ENCODE results near the gene NSD2. TPM values are rescaled to one million over a fixed set of nuclear protein-coding genes. Genes with fewer than 3 reads are reported as not detected.

NSD2 gene
- total RNA-seq, 2 donors from 2014 or later = 80.1 to 176 TPM

- Histone ChIP-seq H3K4me1 (peaks cover 5% of the 10 kb centered on the region), H3K27ac (peak overlapping the region; percentile 100)
- intact Hi-C loops (cut with DNase I) = no loop called here
Measured at GRCh38 chr4:1868293-1868692, 2.9 kb upstream of the NSD2 start.

GRCh38 chr4:1868912-1869311, 2.3 kb upstream of the NSD2 start:
- no peaks in the 10 kb centered on the region for H3K36me3 ChIP-seq
- H3K27ac ChIP-seq = peak overlapping the region; percentile 100

More at GRCh38 chr4:1868293-1868692, 2.9 kb upstream of the NSD2 start:
- Histone ChIP-seq H3K36me3 (no peaks in the 10 kb centered on the region), H3K9ac (ENCODE audit: low read depth in 2 of 2, low read length in 2 of 2) (peak overlapping the region in 1 of 2 donors; percentile 55), H3K27me3 (no peaks in the 10 kb centered on the region), H3K9me3 (no peaks in the 10 kb centered on the region), H3K4me3 (no peak overlapping the region)
- DNase-seq = peak; percentile 83
- TF ChIP-seq CTCF (IDR thresholded peaks at IDR 0.05) = no peak

GRCh38 chr4:1869530-1870327, 1.5 kb upstream of the NSD2 start:
- peak overlapping the region; percentile 75 for H3K4me3 ChIP-seq
- peak overlapping the region; percentile 83 to 98 for H3K9ac ChIP-seq (ENCODE audit: low read depth in 2 of 2, low read length in 2 of 2)
- intact Hi-C loops (cut with DNase I) = no loop called here
- peak overlapping the region; percentile 100 for H3K27ac ChIP-seq
- H3K36me3 ChIP-seq = no peaks in the 10 kb centered on the region
- TF ChIP-seq CTCF (IDR thresholded peaks at IDR 0.05) = no peak
- H3K27me3 ChIP-seq = no peaks in the 10 kb centered on the region
- peaks cover 8% of the 10 kb centered on the region for H3K4me1 ChIP-seq
- no peaks in the 10 kb centered on the region for H3K9me3 ChIP-seq
- no peak for DNase-seq

More at GRCh38 chr4:1868912-1869311, 2.3 kb upstream of the NSD2 start:
- no peak for TF ChIP-seq CTCF (IDR thresholded peaks at IDR 0.05)
- intact Hi-C loops (cut with DNase I) = no loop called here
- H3K9me3 ChIP-seq = no peaks in the 10 kb centered on the region
- no peak overlapping the region for H3K4me3 ChIP-seq
- H3K27me3 ChIP-seq = no peaks in the 10 kb centered on the region
- no peak for DNase-seq
- peak overlapping the region in 1 of 2 donors; percentile 55 for H3K9ac ChIP-seq (ENCODE audit: low read depth in 2 of 2, low read length in 2 of 2)
- peaks cover 5% of the 10 kb centered on the region for H3K4me1 ChIP-seq

GRCh38 chr4:1870328-1870577, 940 bp upstream of the NSD2 start:
- DNase-seq = peak; percentile 91
- no peaks in the 10 kb centered on the region for H3K9me3 ChIP-seq
- intact Hi-C loops (cut with DNase I) = no loop called here
- H3K27ac ChIP-seq = peak overlapping the region; percentile 100
- peak overlapping the region; percentile 83 to 98 for H3K9ac ChIP-seq (ENCODE audit: low read depth in 2 of 2, low read length in 2 of 2)
- TF ChIP-seq CTCF (IDR thresholded peaks at IDR 0.05) = no peak
- H3K4me1 ChIP-seq = peaks cover 8% of the 10 kb centered on the region
- H3K4me3 ChIP-seq = peak overlapping the region; percentile 75
- H3K27me3 ChIP-seq = no peaks in the 10 kb centered on the region
- H3K36me3 ChIP-seq = no peaks in the 10 kb centered on the region

- peak; percentile 37 for DNase-seq
- H3K9ac ChIP-seq (ENCODE audit: low read depth in 2 of 2, low read length in 2 of 2) = peak overlapping the region in 1 of 2 donors; percentile 71
Measured at GRCh38 chr4:1871471-1872021, 353 bp downstream of the NSD2 start.

More at GRCh38 chr4:1871471-1872021, 353 bp downstream of the NSD2 start:
- TF ChIP-seq CTCF (IDR thresholded peaks at IDR 0.05) = no peak
- intact Hi-C loops (cut with DNase I) = no loop called here
- Histone ChIP-seq H3K4me3 (peak overlapping the region; percentile 70), H3K9me3 (no peaks in the 10 kb centered on the region), H3K36me3 (no peaks in the 10 kb centered on the region), H3K4me1 (peaks cover 8% of the 10 kb centered on the region), H3K27ac (peak overlapping the region; percentile 81), H3K27me3 (no peaks in the 10 kb centered on the region)
